Spleen (tissue), 11 donors: ENCODE results near the gene PDGFRB. TPM values are rescaled to one million over a fixed set of nuclear protein-coding genes. Genes with fewer than 3 reads are reported as not detected.

ENCODE experiments used
- DNase-seq: peaks from one replicate; pipeline ENCODE4 v3.0.0-alpha.2; 2020
- H3K27ac ChIP-seq, 8 donors: fragments of 200-600 bp; sonication (generic) in 7 of 8; 1 replicate in 4 of 8; 2 replicates in 4 of 8; pipeline versions ENCODE4 v1.5.0 to v1.8.0; 2016 to 2021; ENCODE audit warnings: inconsistent platforms in 4 of 8, mild to moderate bottlenecking in 4 of 8, moderate library complexity in 1 of 8
- H3K27me3 ChIP-seq, 7 donors: fragments of 200-600 bp; sonication (generic) in 6 of 7; replicated peaks in 1 of 7; 1 replicate in 4 of 7; 2 replicates in 3 of 7; pipeline versions ENCODE4 v1.5.0 to v1.8.0; 2016 to 2021; ENCODE audit warnings: inconsistent platforms in 3 of 7, mild to moderate bottlenecking in 1 of 7
- H3K36me3 ChIP-seq, 6 donors: fragments of 200-600 bp; sonication (generic) in 5 of 6; 1 replicate in 4 of 6; 2 replicates in 2 of 6; pipeline versions ENCODE4 v1.5.0 to v1.8.0; 2016 to 2021; ENCODE audit warnings: inconsistent platforms in 2 of 6
- H3K4me1 ChIP-seq, 6 donors: fragments of 200-600 bp; sonication (generic) in 5 of 6; 1 replicate in 3 of 6; 2 replicates in 3 of 6; pipeline versions ENCODE4 v1.5.0 to v1.8.0; 2016 to 2021; ENCODE audit warnings: inconsistent platforms in 3 of 6
- H3K4me3 ChIP-seq, 8 donors: fragments of 200-600 bp; sonication (generic) in 7 of 8; 1 replicate in 4 of 8; 2 replicates in 4 of 8; pipeline versions ENCODE4 v1.5.0 to v1.8.0; 2016 to 2021; ENCODE audit warnings: inconsistent platforms in 4 of 8, mild to moderate bottlenecking in 4 of 8, moderate library complexity in 2 of 8
- H3K9me3 ChIP-seq, 8 donors: fragments of 200-600 bp; sonication (generic) in 7 of 8; 1 replicate in 4 of 8; 2 replicates in 4 of 8; pipeline versions ENCODE4 v1.5.0 to v1.8.0; 2016 to 2021; ENCODE audit warnings: inconsistent platforms in 4 of 8
- CTCF ChIP-seq, 11 experiments: fragments of 200-600 bp in 7 of 11; fragments of 450-650 bp in 4 of 11; sonication (generic) in 4 of 11; IDR thresholded peaks in 8 of 11; conservative IDR thresholded peaks in 3 of 11; 1 replicate in 7 of 11; 2 replicates in 4 of 11; pipeline versions ENCODE4 v1.4.0 to v1.8.0; 2016 to 2021; ENCODE audit warnings: antibody characterized with exemption in 11 of 11, inconsistent platforms in 4 of 11, mild to moderate bottlenecking in 1 of 11
- POLR2A ChIP-seq, 3 donors: fragments of 450-650 bp; IDR thresholded peaks; one replicate each; pipeline ENCODE4 v1.5.1; 2017; ENCODE audit warnings: antibody characterized with exemption in 3 of 3, mild to moderate bottlenecking in 1 of 3
- POLR2AphosphoS5 ChIP-seq, 3 donors: sonication (generic); formaldehyde crosslinking; IDR thresholded peaks; one replicate each; pipeline ENCODE4 v1.5.1; 2017; ENCODE audit warnings: antibody characterized with exemption in 3 of 3
- WGBS, 5 donors: extraction: QIAGEN DNeasy Blood & Tissue Kit in 3 of 5; methylation state at CpG; one replicate each; pipeline versions ENCODE4 v1.1.5 to v1.1.7; 2013 to 2018; 5-methylcytosine and 5-hydroxymethylcytosine counted together
- intact Hi-C: fragments of 100-400 bp; cut with DNase I; formaldehyde crosslinking; loops from one replicate; pipeline ENCODE4 v1.15.0; 2023; ENCODE audit warnings: low total_unique reads
- polyA plus RNA-seq, 3 donors: library from polyadenylated mRNA; stranded (reverse); fragments of 200-250 nt; gene quantifications; one replicate each; pipeline ENCODE4 v1.2.1, GENCODE V29; 2013
- total RNA-seq, 7 donors: library from RNA; depleted of rRNA in 3 of 7; stranded (reverse); fragments of >200 nt in 3 of 7; fragmentation: NEBNext Ultra II Directional in 4 of 7; extraction: Animal tissue kit (Norgen Biotek cat#: 25700) in 4 of 7; gene quantifications; one replicate each; pipeline versions ENCODE4 v1.1.0 to v1.2.1, GENCODE V29; 2016 to 2021
- donor health status: healthy with polysubstance abuse.
- donor health status: DM: no; HTN: no; CAD: no; lungs with moderate emphysema.
- donor health status: DM: no; HTN: no; CAD: no.
- donor health status: Bipolar disorder and iron deficiency.
- donor health status: healthy.
- donor health status: DM: no; HTN: no; CAD: no.
- donor health status: DM: yes; HTN: yes; CAD: no.

The PDGFRB gene
- total and polyA plus RNA-seq, 10 donors: 12.8 to 144 (median 88.5) TPM

GRCh38 chr5:150125334-150125733 is 30.3 kb downstream of the PDGFRB start:
- intact Hi-C loops: no loop called here
- H3K4me3 ChIP-seq: no peak overlapping the region
- no peak for TF ChIP-seq POLR2A (IDR thresholded peaks at IDR 0.05)
- no peak for TF ChIP-seq CTCF (IDR thresholded peaks at IDR 0.05 in 8 of 11, conservative IDR thresholded peaks at IDR 0.05 in 3 of 11)
- peak in 1 of 3 donors; percentile 12 for TF ChIP-seq POLR2AphosphoS5 (IDR thresholded peaks at IDR 0.05)
- no peaks in the 10 kb centered on the region for H3K9me3 ChIP-seq
- no peak for DNase-seq
- peaks cover 3 to 34% (median 14%) of the 10 kb centered on the region in 6 donors for H3K4me1 ChIP-seq
- no peaks in the 10 kb centered on the region for H3K27me3 ChIP-seq
- peak overlapping the region in 2 of 8 donors; percentile 5 to 7 for H3K27ac ChIP-seq
- peaks cover 0 to 87% (median 0%) of the 10 kb centered on the region in 6 donors for H3K36me3 ChIP-seq
- 89 to 95% (median 91%) methylated on average over 10 of the region's 10 CpGs for WGBS, 5 donors

GRCh38 chr5:150124596-150124995 is 31.0 kb downstream of the PDGFRB start:
- intact Hi-C loops: no loop called here
- no peaks in the 10 kb centered on the region for H3K27me3 ChIP-seq
- peak overlapping the region in 3 of 8 donors; percentile 34 to 64 (median 52) for H3K27ac ChIP-seq
- H3K9me3 ChIP-seq: no peaks in the 10 kb centered on the region
- no peak overlapping the region for H3K4me3 ChIP-seq
- H3K36me3 ChIP-seq: peaks cover 0 to 90% (median 0%) of the 10 kb centered on the region in 6 donors
- H3K4me1 ChIP-seq: peaks cover under 1 to 27% (median 7%) of the 10 kb centered on the region in 6 donors
- TF ChIP-seq POLR2A (IDR thresholded peaks at IDR 0.05): no peak
- no peak for TF ChIP-seq CTCF (IDR thresholded peaks at IDR 0.05 in 8 of 11, conservative IDR thresholded peaks at IDR 0.05 in 3 of 11)
- TF ChIP-seq POLR2AphosphoS5 (IDR thresholded peaks at IDR 0.05): no peak
- 64 to 85% (median 83%) methylated on average over 5 to 8 of the region's 8 CpGs for WGBS, 5 donors
- DNase-seq: peak; percentile 56

- intact Hi-C loops: no loop called here
- 69 to 83% (median 74%) methylated on average over 8 to 11 of the region's 11 CpGs for WGBS, 5 donors
Measured at GRCh38 chr5:150124111-150124557, 31.5 kb downstream of the PDGFRB start.

More at GRCh38 chr5:150124111-150124557, 31.5 kb downstream of the PDGFRB start:
- TF ChIP-seq POLR2AphosphoS5 (IDR thresholded peaks at IDR 0.05): peak in 1 of 3 donors; percentile 47
- TF ChIP-seq CTCF (IDR thresholded peaks at IDR 0.05 in 8 of 11, conservative IDR thresholded peaks at IDR 0.05 in 3 of 11): no peak
- TF ChIP-seq POLR2A (IDR thresholded peaks at IDR 0.05): no peak
- Histone ChIP-seq H3K27me3 (no peaks in the 10 kb centered on the region), H3K4me1 (peaks cover 0 to 26% (median 6%) of the 10 kb centered on the region in 6 donors), H3K36me3 (peaks cover 0 to 90% (median 0%) of the 10 kb centered on the region in 6 donors), H3K27ac (peak overlapping the region in 4 of 8 donors; percentile 18 to 64 (median 43)), H3K9me3 (no peaks in the 10 kb centered on the region), H3K4me3 (no peak overlapping the region)
- DNase-seq: peak; percentile 73
